ENCODE results near the gene PTGER2. TPM values are rescaled to one million over a fixed set of nuclear protein-coding genes. Genes with fewer than 3 reads are reported as not detected.

Gene PTGER2
- polyA plus RNA-seq, 1 donor (not counting 4 experiments of a cell fraction or from before 2014, with no cell fraction given) = 0.28 TPM

GRCh38 chr14:52325630-52326029, 11.5 kb downstream of the PTGER2 start:
- no peak overlapping the region for H3K9ac ChIP-seq (ENCODE audit: control insufficient read depth, extremely low read depth, insufficient read depth, low read length)
- peaks cover 3% of the 10 kb centered on the region for H3K4me1 ChIP-seq (ENCODE audit: control insufficient read depth, extremely low read depth, insufficient read depth, low read length)
- dilution Hi-C loops (cut with MboI; ENCODE audit: extremely low pct_ligation_motif_present, low sequenced_read_pairs) = no loop called here
- no peak for DNase-seq (ENCODE audit: low read depth, low spot score)
- no peak overlapping the region for H2AFZ ChIP-seq (ENCODE audit: control insufficient read depth, low read length)
- H3K4me3 ChIP-seq (ENCODE audit: control insufficient read depth in 2 of 3, extremely low read depth in 1 of 3, insufficient read depth in 2 of 3, low read depth in 1 of 3, low read length in 3 of 3) = no peak overlapping the region
- H3K9me3 ChIP-seq (ENCODE audit: control insufficient read depth, low read depth, low read length) = no peaks in the 10 kb centered on the region
- H3K36me3 ChIP-seq (ENCODE audit: control insufficient read depth in 2 of 2, extremely low read depth in 1 of 2, insufficient read depth in 2 of 2, low read length in 2 of 2) = no peaks in the 10 kb centered on the region
- H3K27me3 ChIP-seq (ENCODE audit: control insufficient read depth, extremely low read depth, insufficient read depth, low read length) = no peaks in the 10 kb centered on the region
- H3K9me1 ChIP-seq (ENCODE audit: control insufficient read depth, extremely low read depth, insufficient read depth, low read length) = no peaks in the 10 kb centered on the region
- no peaks in the 10 kb centered on the region for H4K20me1 ChIP-seq (ENCODE audit: control insufficient read depth, extremely low read depth, insufficient read depth, low read length)
- no peak for TF ChIP-seq EZH2 (IDR thresholded peaks at IDR 0.05; ENCODE audit: low read length)
- H3K27ac ChIP-seq (ENCODE audit: control insufficient read depth, insufficient read depth, low read length) = no peak overlapping the region
- no peak overlapping the region for H3K4me2 ChIP-seq (ENCODE audit: control insufficient read depth, extremely low read depth, insufficient read depth, low read depth, low read length)
- FAIRE-seq = no peak
- no peaks in the 10 kb centered on the region for H3K79me2 ChIP-seq (ENCODE audit: control insufficient read depth, insufficient read depth, low read length)

GRCh38 chr14:52327374-52328226, 13.5 kb downstream of the PTGER2 start:
- FAIRE-seq (peak; percentile 72), DNase-seq (ENCODE audit: low read depth, low spot score) (no peak)
- Histone ChIP-seq H3K4me3 (ENCODE audit: control insufficient read depth in 2 of 3, extremely low read depth in 1 of 3, insufficient read depth in 2 of 3, low read depth in 1 of 3, low read length in 3 of 3) (no peak overlapping the region), H3K9me3 (ENCODE audit: control insufficient read depth, low read depth, low read length) (no peaks in the 10 kb centered on the region), H3K27me3 (ENCODE audit: control insufficient read depth, extremely low read depth, insufficient read depth, low read length) (no peaks in the 10 kb centered on the region), H3K9ac (ENCODE audit: control insufficient read depth, extremely low read depth, insufficient read depth, low read length) (no peak overlapping the region), H4K20me1 (ENCODE audit: control insufficient read depth, extremely low read depth, insufficient read depth, low read length) (no peaks in the 10 kb centered on the region), H3K9me1 (ENCODE audit: control insufficient read depth, extremely low read depth, insufficient read depth, low read length) (no peaks in the 10 kb centered on the region), H3K4me2 (ENCODE audit: control insufficient read depth, extremely low read depth, insufficient read depth, low read depth, low read length) (no peak overlapping the region), H3K4me1 (ENCODE audit: control insufficient read depth, extremely low read depth, insufficient read depth, low read length) (peaks cover 3% of the 10 kb centered on the region), H2AFZ (ENCODE audit: control insufficient read depth, low read length) (no peak overlapping the region), H3K79me2 (ENCODE audit: control insufficient read depth, insufficient read depth, low read length) (no peaks in the 10 kb centered on the region), H3K36me3 (ENCODE audit: control insufficient read depth in 2 of 2, extremely low read depth in 1 of 2, insufficient read depth in 2 of 2, low read length in 2 of 2) (no peaks in the 10 kb centered on the region), H3K27ac (ENCODE audit: control insufficient read depth, insufficient read depth, low read length) (no peak overlapping the region)
- TF ChIP-seq CTCF (optimal IDR thresholded peaks at IDR 0.05 in 1 of 3, IDR thresholded peaks at IDR 0.05 in 1 of 3, conservative IDR thresholded peaks at IDR 0.05 in 1 of 3; ENCODE audit: extremely low read depth in 1 of 3, insufficient read depth in 2 of 3, low read length in 3 of 3) (no peak), EZH2 (IDR thresholded peaks at IDR 0.05; ENCODE audit: low read length) (no peak)
- dilution Hi-C loops (cut with MboI; ENCODE audit: extremely low pct_ligation_motif_present, low sequenced_read_pairs) = no loop called here

Data from keratinocyte (primary cell).